Stimulated activated CD4-positive, alpha-beta T cell treated with anti-CD3 and anti-CD28 coated beads, Interleukin-12 subunit alpha, Interleukin-12 subunit beta, amount 100 ng/mL, for 4 hours (primary cell): Measurements from ENCODE around the gene HOXB4.

Source experiments
- DNase-seq: peaks from one replicate; pipeline ENCODE4 v3.0.0-alpha.2; 2020

The HOXB4 gene

GRCh38 chr17:48588528-48588927 lies 10.4 kb upstream of the HOXB4 start:
- DNase-seq, result no peak

GRCh38 chr17:48588074-48588415 lies 9.9 kb upstream of the HOXB4 start:
- DNase-seq, result no peak

GRCh38 chr17:48587276-48588073 lies 9.3 kb upstream of the HOXB4 start:
- no peak for DNase-seq

GRCh38 chr17:48586355-48587258 lies 8.5 kb upstream of the HOXB4 start:
- DNase-seq, result no peak

GRCh38 chr17:48584223-48584741 lies 6.1 kb upstream of the HOXB4 start:
- no peak for DNase-seq

- no peak for DNase-seq
These were observed 5.6 kb upstream of the HOXB4 start for GRCh38 chr17:48583708-48584222.

GRCh38 chr17:48582750-48583069 lies 4.6 kb upstream of the HOXB4 start:
- DNase-seq, result no peak

- no peak for DNase-seq
These were observed 1.8 kb upstream of the HOXB4 start for GRCh38 chr17:48579760-48580554.

- DNase-seq, result no peak
These were observed 1.3 kb upstream of the HOXB4 start for GRCh38 chr17:48579471-48579759.

GRCh38 chr17:48578616-48579470 lies 693 bp upstream of the HOXB4 start:
- DNase-seq, result no peak

- no peak for DNase-seq
These were observed 712 bp downstream of the HOXB4 start for GRCh38 chr17:48577330-48577945.

- no peak for DNase-seq
These were observed 1.5 kb downstream of the HOXB4 start for GRCh38 chr17:48576479-48577309.

GRCh38 chr17:48575673-48576478 lies 2.3 kb downstream of the HOXB4 start:
- DNase-seq, result no peak

- no peak for DNase-seq
These were observed 3.0 kb downstream of the HOXB4 start for GRCh38 chr17:48575066-48575582.

GRCh38 chr17:48574505-48575065 lies 3.6 kb downstream of the HOXB4 start:
- DNase-seq, result no peak

- no peak for DNase-seq
These were observed 6.2 kb downstream of the HOXB4 start for GRCh38 chr17:48571826-48572417.

- DNase-seq, result no peak
These were observed 6.9 kb downstream of the HOXB4 start for GRCh38 chr17:48571024-48571818.
